HEK293 (cell line): ENCODE data around the gene PAQR7.

Experiments
- KLF7 ChIP-seq: fragments of 450-650 bp; formaldehyde crosslinking; IDR thresholded peaks from 2 replicates; pipeline ENCODE4 v1.5.1; 2016; ENCODE audit warnings: missing biosample characterization, missing genetic modification characterization, borderline replicate concordance
- OVOL3 ChIP-seq: fragments of 450-650 bp; formaldehyde crosslinking; IDR thresholded peaks from 2 replicates; pipeline ENCODE4 v1.5.1; 2016; ENCODE audit warnings: missing biosample characterization, missing genetic modification characterization
- ZBTB21 ChIP-seq: fragments of 450-650 bp; formaldehyde crosslinking; IDR thresholded peaks from 2 replicates; pipeline ENCODE4 v1.5.1; 2017; ENCODE audit warnings: missing biosample characterization, missing genetic modification characterization
- ZBTB8A ChIP-seq: fragments of 450-650 bp; formaldehyde crosslinking; IDR thresholded peaks from 2 replicates; pipeline ENCODE4 v1.5.1; 2016; ENCODE audit warnings: missing biosample characterization, missing genetic modification characterization
- ZNF221 ChIP-seq: fragments of 450-650 bp; formaldehyde crosslinking; IDR thresholded peaks from 2 replicates; pipeline ENCODE4 v1.5.1; 2017; ENCODE audit warnings: missing biosample characterization, missing genetic modification characterization, borderline replicate concordance
- ZNF324 ChIP-seq: fragments of 450-650 bp; formaldehyde crosslinking; IDR thresholded peaks from 2 replicates; pipeline ENCODE4 v1.5.1; 2016; ENCODE audit warnings: missing biosample characterization, missing genetic modification characterization
- ZNF335 ChIP-seq: fragments of 450-650 bp; formaldehyde crosslinking; conservative IDR thresholded peaks from 2 replicates; pipeline ENCODE4 v1.5.1; 2016; ENCODE audit warnings: missing biosample characterization, missing genetic modification characterization
- ZNF404 ChIP-seq: fragments of 450-650 bp; formaldehyde crosslinking; IDR thresholded peaks from 2 replicates; pipeline ENCODE4 v1.5.1; 2017; ENCODE audit warnings: missing biosample characterization, missing genetic modification characterization
- ZNF473 ChIP-seq: fragments of 450-650 bp; formaldehyde crosslinking; IDR thresholded peaks from 2 replicates; pipeline ENCODE4 v1.5.1; 2017; ENCODE audit warnings: missing biosample characterization, missing genetic modification characterization
- ZNF488 ChIP-seq: fragments of 450-650 bp; formaldehyde crosslinking; IDR thresholded peaks from 2 replicates; pipeline ENCODE4 v1.5.1; 2016; ENCODE audit warnings: missing biosample characterization, missing genetic modification characterization
- ZNF513 ChIP-seq: fragments of 450-650 bp; IDR thresholded peaks from 2 replicates; pipeline ENCODE4 v1.5.1; 2018; ENCODE audit warnings: missing biosample characterization, missing genetic modification characterization
- ZNF521 ChIP-seq: fragments of 450-650 bp; formaldehyde crosslinking; IDR thresholded peaks from 2 replicates; pipeline ENCODE4 v1.5.1; 2017; ENCODE audit warnings: missing biosample characterization, mild to moderate bottlenecking, missing genetic modification characterization
- ZNF555 ChIP-seq: fragments of 450-650 bp; formaldehyde crosslinking; conservative IDR thresholded peaks from 2 replicates; pipeline ENCODE4 v1.5.1; 2017; ENCODE audit warnings: missing biosample characterization, mild to moderate bottlenecking, missing genetic modification characterization, inconsistent platforms
- ZNF560 ChIP-seq: fragments of 450-650 bp; formaldehyde crosslinking; IDR thresholded peaks from 2 replicates; pipeline ENCODE4 v1.5.1; 2017; ENCODE audit warnings: missing biosample characterization, missing genetic modification characterization, borderline replicate concordance
- ZNF596 ChIP-seq: fragments of 450-650 bp; IDR thresholded peaks from 2 replicates; pipeline ENCODE4 v1.5.0; 2018; ENCODE audit warnings: missing biosample characterization, mild to moderate bottlenecking, missing genetic modification characterization, moderate library complexity
- ZNF670 ChIP-seq: fragments of 450-650 bp; formaldehyde crosslinking; IDR thresholded peaks from 2 replicates; pipeline ENCODE4 v1.5.1; 2016; ENCODE audit warnings: missing biosample characterization, missing genetic modification characterization, low read depth
- TF ChIP-seq, protein P1 (sequence below): fragments of 450-650 bp; formaldehyde crosslinking; IDR thresholded peaks from 2 replicates; pipeline ENCODE4 v1.5.1; 2017; ENCODE audit warnings: missing biosample characterization, mild to moderate bottlenecking, missing genetic modification characterization, moderate library complexity
- TF ChIP-seq, protein P2 (sequence below): fragments of 450-650 bp; formaldehyde crosslinking; IDR thresholded peaks from 2 replicates; pipeline ENCODE4 v1.5.1; 2017; ENCODE audit warnings: missing biosample characterization, missing genetic modification characterization
- TF ChIP-seq, protein P3 (sequence below): fragments of 450-650 bp; formaldehyde crosslinking; IDR thresholded peaks from 2 replicates; pipeline ENCODE4 v1.5.1; 2017; ENCODE audit warnings: missing biosample characterization, missing genetic modification characterization
- TF ChIP-seq, protein P4 (sequence below): fragments of 450-650 bp; formaldehyde crosslinking; IDR thresholded peaks from 2 replicates; pipeline ENCODE4 v1.5.1; 2016; ENCODE audit warnings: missing biosample characterization, missing genetic modification characterization
- TF ChIP-seq, protein P5 (sequence below): fragments of 450-650 bp; formaldehyde crosslinking; conservative IDR thresholded peaks from 2 replicates; pipeline ENCODE4 v1.5.1; 2016; ENCODE audit warnings: low read depth, missing biosample characterization, missing genetic modification characterization

PAQR7 gene

GRCh38 chr1:25922056-25922970, 46.8 kb upstream of the PAQR7 start (continued):
- TF ChIP-seq, protein P1, sequence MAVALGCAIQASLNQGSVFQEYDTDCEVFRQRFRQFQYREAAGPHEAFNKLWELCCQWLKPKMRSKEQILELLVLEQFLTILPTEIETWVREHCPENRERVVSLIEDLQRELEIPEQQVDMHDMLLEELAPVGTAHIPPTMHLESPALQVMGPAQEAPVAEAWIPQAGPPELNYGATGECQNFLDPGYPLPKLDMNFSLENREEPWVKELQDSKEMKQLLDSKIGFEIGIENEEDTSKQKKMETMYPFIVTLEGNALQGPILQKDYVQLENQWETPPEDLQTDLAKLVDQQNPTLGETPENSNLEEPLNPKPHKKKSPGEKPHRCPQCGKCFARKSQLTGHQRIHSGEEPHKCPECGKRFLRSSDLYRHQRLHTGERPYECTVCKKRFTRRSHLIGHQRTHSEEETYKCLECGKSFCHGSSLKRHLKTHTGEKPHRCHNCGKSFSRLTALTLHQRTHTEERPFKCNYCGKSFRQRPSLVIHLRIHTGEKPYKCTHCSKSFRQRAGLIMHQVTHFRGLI (tag by site-specific recombination), result peak; percentile 80
- TF ChIP-seq ZNF473 (tag by site-specific recombination) (no peak), ZNF560 (no peak), ZBTB21 (tag by site-specific recombination) (no peak), OVOL3 (no peak), ZNF335 (no peak; the same call in 1 of the 2 replicates), ZNF404 (tag by site-specific recombination) (no peak), KLF7 (no peak; the same call in 1 of the 2 replicates), ZNF324 (tag by site-specific recombination) (no peak), ZNF513 (tag by site-specific recombination) (no peak), ZNF555 (no peak), ZNF488 (tag by site-specific recombination) (no peak), ZNF596 (tag by site-specific recombination) (no peak), ZNF670 (tag by site-specific recombination) (no peak), ZNF521 (tag by site-specific recombination) (no peak), ZNF221 (tag by site-specific recombination) (no peak), ZBTB8A (tag by site-specific recombination) (peak; percentile 87)
- TF ChIP-seq, protein P2, sequence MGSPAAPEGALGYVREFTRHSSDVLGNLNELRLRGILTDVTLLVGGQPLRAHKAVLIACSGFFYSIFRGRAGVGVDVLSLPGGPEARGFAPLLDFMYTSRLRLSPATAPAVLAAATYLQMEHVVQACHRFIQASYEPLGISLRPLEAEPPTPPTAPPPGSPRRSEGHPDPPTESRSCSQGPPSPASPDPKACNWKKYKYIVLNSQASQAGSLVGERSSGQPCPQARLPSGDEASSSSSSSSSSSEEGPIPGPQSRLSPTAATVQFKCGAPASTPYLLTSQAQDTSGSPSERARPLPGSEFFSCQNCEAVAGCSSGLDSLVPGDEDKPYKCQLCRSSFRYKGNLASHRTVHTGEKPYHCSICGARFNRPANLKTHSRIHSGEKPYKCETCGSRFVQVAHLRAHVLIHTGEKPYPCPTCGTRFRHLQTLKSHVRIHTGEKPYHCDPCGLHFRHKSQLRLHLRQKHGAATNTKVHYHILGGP (tag by site-specific recombination), result no peak
- TF ChIP-seq, protein P3, sequence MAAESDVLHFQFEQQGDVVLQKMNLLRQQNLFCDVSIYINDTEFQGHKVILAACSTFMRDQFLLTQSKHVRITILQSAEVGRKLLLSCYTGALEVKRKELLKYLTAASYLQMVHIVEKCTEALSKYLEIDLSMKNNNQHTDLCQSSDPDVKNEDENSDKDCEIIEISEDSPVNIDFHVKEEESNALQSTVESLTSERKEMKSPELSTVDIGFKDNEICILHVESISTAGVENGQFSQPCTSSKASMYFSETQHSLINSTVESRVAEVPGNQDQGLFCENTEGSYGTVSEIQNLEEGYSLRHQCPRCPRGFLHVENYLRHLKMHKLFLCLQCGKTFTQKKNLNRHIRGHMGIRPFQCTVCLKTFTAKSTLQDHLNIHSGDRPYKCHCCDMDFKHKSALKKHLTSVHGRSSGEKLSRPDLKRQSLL (tag by site-specific recombination), result no peak
- TF ChIP-seq, protein P4, sequence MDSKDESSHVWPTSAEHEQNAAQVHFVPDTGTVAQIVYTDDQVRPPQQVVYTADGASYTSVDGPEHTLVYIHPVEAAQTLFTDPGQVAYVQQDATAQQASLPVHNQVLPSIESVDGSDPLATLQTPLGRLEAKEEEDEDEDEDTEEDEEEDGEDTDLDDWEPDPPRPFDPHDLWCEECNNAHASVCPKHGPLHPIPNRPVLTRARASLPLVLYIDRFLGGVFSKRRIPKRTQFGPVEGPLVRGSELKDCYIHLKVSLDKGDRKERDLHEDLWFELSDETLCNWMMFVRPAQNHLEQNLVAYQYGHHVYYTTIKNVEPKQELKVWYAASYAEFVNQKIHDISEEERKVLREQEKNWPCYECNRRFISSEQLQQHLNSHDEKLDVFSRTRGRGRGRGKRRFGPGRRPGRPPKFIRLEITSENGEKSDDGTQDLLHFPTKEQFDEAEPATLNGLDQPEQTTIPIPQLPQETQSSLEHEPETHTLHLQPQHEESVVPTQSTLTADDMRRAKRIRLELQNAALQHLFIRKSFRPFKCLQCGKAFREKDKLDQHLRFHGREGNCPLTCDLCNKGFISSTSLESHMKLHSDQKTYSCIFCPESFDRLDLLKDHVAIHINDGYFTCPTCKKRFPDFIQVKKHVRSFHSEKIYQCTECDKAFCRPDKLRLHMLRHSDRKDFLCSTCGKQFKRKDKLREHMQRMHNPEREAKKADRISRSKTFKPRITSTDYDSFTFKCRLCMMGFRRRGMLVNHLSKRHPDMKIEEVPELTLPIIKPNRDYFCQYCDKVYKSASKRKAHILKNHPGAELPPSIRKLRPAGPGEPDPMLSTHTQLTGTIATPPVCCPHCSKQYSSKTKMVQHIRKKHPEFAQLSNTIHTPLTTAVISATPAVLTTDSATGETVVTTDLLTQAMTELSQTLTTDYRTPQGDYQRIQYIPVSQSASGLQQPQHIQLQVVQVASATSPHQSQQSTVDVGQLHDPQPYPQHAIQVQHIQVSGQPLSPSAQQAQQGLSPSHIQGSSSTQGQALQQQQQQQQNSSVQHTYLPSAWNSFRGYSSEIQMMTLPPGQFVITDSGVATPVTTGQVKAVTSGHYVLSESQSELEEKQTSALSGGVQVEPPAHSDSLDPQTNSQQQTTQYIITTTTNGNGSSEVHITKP (tag by site-specific recombination), result 0 out of 2 replicates have a peak, but pooled peaks have one; percentile 26
- TF ChIP-seq, protein P5, sequence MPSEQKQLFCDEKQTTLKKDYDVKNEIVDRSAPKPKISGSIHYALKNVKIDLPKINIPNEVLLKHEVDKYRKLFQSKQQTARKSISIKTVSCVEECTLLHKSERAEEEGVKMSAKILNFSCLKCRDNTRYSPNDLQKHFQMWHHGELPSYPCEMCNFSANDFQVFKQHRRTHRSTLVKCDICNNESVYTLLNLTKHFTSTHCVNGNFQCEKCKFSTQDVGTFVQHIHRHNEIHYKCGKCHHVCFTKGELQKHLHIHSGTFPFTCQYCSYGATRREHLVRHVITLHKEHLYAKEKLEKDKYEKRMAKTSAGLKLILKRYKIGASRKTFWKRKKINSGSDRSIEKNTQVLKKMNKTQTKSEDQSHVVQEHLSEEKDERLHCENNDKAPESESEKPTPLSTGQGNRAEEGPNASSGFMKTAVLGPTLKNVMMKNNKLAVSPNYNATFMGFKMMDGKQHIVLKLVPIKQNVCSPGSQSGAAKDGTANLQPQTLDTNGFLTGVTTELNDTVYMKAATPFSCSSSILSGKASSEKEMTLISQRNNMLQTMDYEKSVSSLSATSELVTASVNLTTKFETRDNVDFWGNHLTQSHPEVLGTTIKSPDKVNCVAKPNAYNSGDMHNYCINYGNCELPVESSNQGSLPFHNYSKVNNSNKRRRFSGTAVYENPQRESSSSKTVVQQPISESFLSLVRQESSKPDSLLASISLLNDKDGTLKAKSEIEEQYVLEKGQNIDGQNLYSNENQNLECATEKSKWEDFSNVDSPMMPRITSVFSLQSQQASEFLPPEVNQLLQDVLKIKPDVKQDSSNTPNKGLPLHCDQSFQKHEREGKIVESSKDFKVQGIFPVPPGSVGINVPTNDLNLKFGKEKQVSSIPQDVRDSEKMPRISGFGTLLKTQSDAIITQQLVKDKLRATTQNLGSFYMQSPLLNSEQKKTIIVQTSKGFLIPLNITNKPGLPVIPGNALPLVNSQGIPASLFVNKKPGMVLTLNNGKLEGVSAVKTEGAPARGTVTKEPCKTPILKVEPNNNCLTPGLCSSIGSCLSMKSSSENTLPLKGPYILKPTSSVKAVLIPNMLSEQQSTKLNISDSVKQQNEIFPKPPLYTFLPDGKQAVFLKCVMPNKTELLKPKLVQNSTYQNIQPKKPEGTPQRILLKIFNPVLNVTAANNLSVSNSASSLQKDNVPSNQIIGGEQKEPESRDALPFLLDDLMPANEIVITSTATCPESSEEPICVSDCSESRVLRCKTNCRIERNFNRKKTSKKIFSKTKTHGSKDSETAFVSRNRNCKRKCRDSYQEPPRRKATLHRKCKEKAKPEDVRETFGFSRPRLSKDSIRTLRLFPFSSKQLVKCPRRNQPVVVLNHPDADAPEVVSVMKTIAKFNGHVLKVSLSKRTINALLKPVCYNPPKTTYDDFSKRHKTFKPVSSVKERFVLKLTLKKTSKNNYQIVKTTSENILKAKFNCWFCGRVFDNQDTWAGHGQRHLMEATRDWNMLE, result no peak
